ENCODE measurements around the gene SBNO2.

DNA sequence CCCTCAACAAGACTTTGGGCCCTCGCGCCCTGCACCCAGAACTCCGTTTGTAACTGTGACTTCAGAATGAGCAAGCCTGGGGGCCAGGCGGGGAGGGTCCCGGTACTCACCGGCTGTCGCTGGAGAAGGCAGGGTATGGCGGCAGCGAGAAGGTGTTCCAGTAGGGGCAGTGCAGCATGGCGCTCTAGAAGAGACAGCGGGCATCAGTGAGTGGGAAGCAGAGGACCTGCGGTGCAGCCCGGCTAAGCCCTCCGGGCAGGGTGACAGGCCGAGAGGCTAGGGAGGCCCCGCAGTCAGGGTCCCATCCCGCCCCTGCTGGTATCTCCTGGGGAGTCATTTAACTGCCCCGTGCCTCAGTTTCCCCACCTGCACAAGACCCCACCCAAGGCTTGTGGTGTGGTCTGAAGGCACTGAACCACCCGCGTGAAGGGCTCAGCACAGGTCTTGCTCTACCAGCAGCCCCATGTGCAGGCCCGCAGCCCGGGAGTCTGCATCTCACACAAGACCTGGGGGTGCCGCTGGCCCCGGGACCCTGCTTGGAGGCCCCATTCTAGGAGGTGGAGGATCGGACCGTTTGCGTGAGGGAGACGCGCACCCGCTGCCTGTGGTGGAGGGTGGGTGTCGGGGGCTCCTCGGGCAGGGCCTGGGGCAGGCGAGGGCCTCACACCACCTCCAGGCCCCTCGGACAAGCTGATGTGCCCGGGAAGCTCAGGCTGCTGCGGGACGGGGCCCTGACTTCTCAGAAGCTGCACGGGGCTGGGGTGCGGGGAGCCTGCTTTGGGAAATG is 24.6 kb downstream of the SBNO2 start:
- TF ChIP-seq RAD21 (IDR thresholded peaks at IDR 0.05) (no peak), JUND (IDR thresholded peaks at IDR 0.05) (no peak), SP1 (IDR thresholded peaks at IDR 0.05) (no peak)
- TF ChIP-seq, protein P1, sequence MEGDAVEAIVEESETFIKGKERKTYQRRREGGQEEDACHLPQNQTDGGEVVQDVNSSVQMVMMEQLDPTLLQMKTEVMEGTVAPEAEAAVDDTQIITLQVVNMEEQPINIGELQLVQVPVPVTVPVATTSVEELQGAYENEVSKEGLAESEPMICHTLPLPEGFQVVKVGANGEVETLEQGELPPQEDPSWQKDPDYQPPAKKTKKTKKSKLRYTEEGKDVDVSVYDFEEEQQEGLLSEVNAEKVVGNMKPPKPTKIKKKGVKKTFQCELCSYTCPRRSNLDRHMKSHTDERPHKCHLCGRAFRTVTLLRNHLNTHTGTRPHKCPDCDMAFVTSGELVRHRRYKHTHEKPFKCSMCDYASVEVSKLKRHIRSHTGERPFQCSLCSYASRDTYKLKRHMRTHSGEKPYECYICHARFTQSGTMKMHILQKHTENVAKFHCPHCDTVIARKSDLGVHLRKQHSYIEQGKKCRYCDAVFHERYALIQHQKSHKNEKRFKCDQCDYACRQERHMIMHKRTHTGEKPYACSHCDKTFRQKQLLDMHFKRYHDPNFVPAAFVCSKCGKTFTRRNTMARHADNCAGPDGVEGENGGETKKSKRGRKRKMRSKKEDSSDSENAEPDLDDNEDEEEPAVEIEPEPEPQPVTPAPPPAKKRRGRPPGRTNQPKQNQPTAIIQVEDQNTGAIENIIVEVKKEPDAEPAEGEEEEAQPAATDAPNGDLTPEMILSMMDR (IDR thresholded peaks at IDR 0.05; ENCODE audit: low read depth, low read length, missing input control): no peak

Data from liver (tissue), 3 donors.